ENCODE results near the gene KXD1. TPM values are rescaled to one million over a fixed set of nuclear protein-coding genes. Genes with fewer than 3 reads are reported as not detected.

KXD1 gene
- total RNA-seq, 1 experiment from 2014 or later: 120 TPM

- TF ChIP-seq CTCF (IDR thresholded peaks at IDR 0.05; ENCODE audit: unreplicated experiment): no peak
- no peak for DNase-seq (ENCODE audit: unreplicated experiment)
- no TSS peak for BruUV-seq (replicated peaks)
- ChIA-PET POLR2A (no interaction called here), CTCF (interaction anchor here (0.6 kb wide), 3 partner anchors 16 to 670 kb away, joined by 4 to 5 read pairs (median 4); no protein-coding TSS in a partner anchor)
- H3K4me1 Mint-ChIP-seq (ENCODE audit: insufficient read depth, unreplicated experiment): peaks cover 5% of the 10 kb centered on the region
- H3K36me3 Mint-ChIP-seq (ENCODE audit: insufficient read depth, unreplicated experiment): no peaks in the 10 kb centered on the region
- H3K9me3 Mint-ChIP-seq (ENCODE audit: unreplicated experiment): no peaks in the 10 kb centered on the region
- intact Hi-C loops (cut with micrococcal nuclease): no loop called here
- H3K4me3 Mint-ChIP-seq (ENCODE audit: unreplicated experiment): no peak overlapping the region
- H3K27ac Mint-ChIP-seq (ENCODE audit: low read depth, unreplicated experiment): no peak overlapping the region
- H3K27me3 Mint-ChIP-seq (ENCODE audit: insufficient read depth, unreplicated experiment): peaks cover 40% of the 10 kb centered on the region
Measured at GRCh38 chr19:18604820-18605159, 47.1 kb downstream of the KXD1 start.

GRCh38 chr19:18605196-18605545, 47.5 kb downstream of the KXD1 start:
- CTCF ChIA-PET: interaction anchor here (0.6 kb wide), 3 partner anchors 16 to 670 kb away, joined by 4 to 5 read pairs (median 4); no protein-coding TSS in a partner anchor

GRCh38 chr19:18605546-18606280, 48.0 kb downstream of the KXD1 start:
- BruUV-seq (replicated peaks): no TSS peak
- Mint-ChIP-seq H3K4me3 (ENCODE audit: unreplicated experiment) (peak overlapping the region; percentile 35), H3K27ac (ENCODE audit: low read depth, unreplicated experiment) (peak overlapping the region; percentile 40), H3K27me3 (ENCODE audit: insufficient read depth, unreplicated experiment) (peaks cover 47% of the 10 kb centered on the region), H3K9me3 (ENCODE audit: unreplicated experiment) (no peaks in the 10 kb centered on the region), H3K4me1 (ENCODE audit: insufficient read depth, unreplicated experiment) (peaks cover 5% of the 10 kb centered on the region), H3K36me3 (ENCODE audit: insufficient read depth, unreplicated experiment) (no peaks in the 10 kb centered on the region)
- no peak for TF ChIP-seq CTCF (IDR thresholded peaks at IDR 0.05; ENCODE audit: unreplicated experiment)
- DNase-seq (ENCODE audit: unreplicated experiment): no peak
- POLR2A ChIA-PET: no interaction called here
- intact Hi-C loops (cut with micrococcal nuclease): no loop called here
- CTCF ChIA-PET: interaction anchor here (0.6 kb wide), 3 partner anchors 17 to 669 kb away, joined by 4 to 5 read pairs (median 4); no protein-coding TSS in a partner anchor

More at GRCh38 chr19:18605196-18605545, 47.5 kb downstream of the KXD1 start:
- no peaks in the 10 kb centered on the region for H3K36me3 Mint-ChIP-seq (ENCODE audit: insufficient read depth, unreplicated experiment)
- peaks cover 43% of the 10 kb centered on the region for H3K27me3 Mint-ChIP-seq (ENCODE audit: insufficient read depth, unreplicated experiment)
- no peaks in the 10 kb centered on the region for H3K9me3 Mint-ChIP-seq (ENCODE audit: unreplicated experiment)
- DNase-seq (ENCODE audit: unreplicated experiment): no peak
- no TSS peak for BruUV-seq (replicated peaks)
- H3K27ac Mint-ChIP-seq (ENCODE audit: low read depth, unreplicated experiment): peak overlapping the region; percentile 40
- H3K4me1 Mint-ChIP-seq (ENCODE audit: insufficient read depth, unreplicated experiment): peaks cover 5% of the 10 kb centered on the region
- peak overlapping the region; percentile 35 for H3K4me3 Mint-ChIP-seq (ENCODE audit: unreplicated experiment)
- POLR2A ChIA-PET: no interaction called here
- TF ChIP-seq CTCF (IDR thresholded peaks at IDR 0.05; ENCODE audit: unreplicated experiment): no peak
- intact Hi-C loops (cut with micrococcal nuclease): no loop called here

GRCh38 chr19:18606281-18607225, 48.9 kb downstream of the KXD1 start, which contains the start of gene CRLF1:
Gene CRLF1, minus strand, starts transcription at chr19:18606799. Its CDS starts 143 bp downstream, at chr19:18606656.
- no TSS peak for BruUV-seq (replicated peaks)
- Mint-ChIP-seq H3K36me3 (ENCODE audit: insufficient read depth, unreplicated experiment) (no peaks in the 10 kb centered on the region), H3K4me3 (ENCODE audit: unreplicated experiment) (peak within 1 kb of the TSS; percentile 72), H3K27me3 (ENCODE audit: insufficient read depth, unreplicated experiment) (peaks cover 56% of the 10 kb centered on the region), H3K4me1 (ENCODE audit: insufficient read depth, unreplicated experiment) (peaks cover 5% of the 10 kb centered on the region), H3K9me3 (ENCODE audit: unreplicated experiment) (no peaks in the 10 kb centered on the region), H3K27ac (ENCODE audit: low read depth, unreplicated experiment) (peak within 1 kb of the TSS; percentile 40)
- TF ChIP-seq CTCF (IDR thresholded peaks at IDR 0.05; ENCODE audit: unreplicated experiment): no peak
- DNase-seq (ENCODE audit: unreplicated experiment): no peak
- intact Hi-C loops (cut with micrococcal nuclease): no loop called here
- ChIA-PET POLR2A (interaction anchor here (0.6 to 1.4 kb wide), 2 partner anchors 17 to 48 kb away, joined by 3 to 6 read pairs; partner anchors contain the start of gene REX1BD), CTCF (interaction anchor here (1.5 kb wide), 1 partner anchor 18 kb away, joined by 3 read pairs; the partner anchor contains the start of gene REX1BD)

All from MCF 10A (cell line).